ENCODE data around the gene KRT6A. TPM values are rescaled to one million over a fixed set of nuclear protein-coding genes. Genes with fewer than 3 reads are reported as not detected.

The KRT6A gene
- total RNA-seq, 3 donors from 2014 or later: 1.4 TPM; not detected in 2

- intact Hi-C loops (cut with DNase I, micrococcal nuclease): loop anchor here (10.0 kb wide), 1 partner anchor 125 kb away; no protein-coding TSS in a partner anchor
- Histone ChIP-seq H3K36me3 (ENCODE audit: low read depth) (no peaks in the 10 kb centered on the region), H3K9me3 (no peaks in the 10 kb centered on the region), H3K4me3 (no peak overlapping the region), H3K4me1 (ENCODE audit: low read depth) (no peaks in the 10 kb centered on the region)
- no peak for TF ChIP-seq CTCF (IDR thresholded peaks at IDR 0.05)
- DNase-seq: no peak
- ATAC-seq: no peak
Measured at GRCh38 chr12:52499806-52500560, 6.9 kb upstream of the KRT6A start.

- ATAC-seq: no peak
- no peak for TF ChIP-seq CTCF (IDR thresholded peaks at IDR 0.05)
- Histone ChIP-seq H3K4me1 (ENCODE audit: low read depth) (no peaks in the 10 kb centered on the region), H3K36me3 (ENCODE audit: low read depth) (no peaks in the 10 kb centered on the region), H3K4me3 (no peak overlapping the region), H3K9me3 (no peaks in the 10 kb centered on the region)
- DNase-seq: no peak
- intact Hi-C loops (cut with DNase I, micrococcal nuclease): no loop called here
Measured at GRCh38 chr12:52498946-52499345, 5.9 kb upstream of the KRT6A start.

- no peaks in the 10 kb centered on the region for H3K9me3 ChIP-seq
- no peak overlapping the region for H3K4me3 ChIP-seq
- intact Hi-C loops (cut with DNase I, micrococcal nuclease): no loop called here
- no peak for TF ChIP-seq CTCF (IDR thresholded peaks at IDR 0.05)
- H3K36me3 ChIP-seq (ENCODE audit: low read depth): no peaks in the 10 kb centered on the region
- DNase-seq (no peak), ATAC-seq (no peak)
- H3K4me1 ChIP-seq (ENCODE audit: low read depth): no peaks in the 10 kb centered on the region
Measured at GRCh38 chr12:52497975-52498374, 4.9 kb upstream of the KRT6A start.

GRCh38 chr12:52496590-52497071 is 3.6 kb upstream of the KRT6A start:
- no peak for TF ChIP-seq CTCF (IDR thresholded peaks at IDR 0.05)
- ATAC-seq (no peak), DNase-seq (no peak)
- Histone ChIP-seq H3K36me3 (ENCODE audit: low read depth) (no peaks in the 10 kb centered on the region), H3K4me3 (no peak overlapping the region), H3K4me1 (ENCODE audit: low read depth) (no peaks in the 10 kb centered on the region), H3K9me3 (no peaks in the 10 kb centered on the region)
- intact Hi-C loops (cut with DNase I, micrococcal nuclease): no loop called here

GRCh38 chr12:52496054-52496453 is 3.0 kb upstream of the KRT6A start:
- DNase-seq (no peak), ATAC-seq (no peak)
- intact Hi-C loops (cut with DNase I, micrococcal nuclease): no loop called here
- Histone ChIP-seq H3K4me1 (ENCODE audit: low read depth) (no peaks in the 10 kb centered on the region), H3K9me3 (no peaks in the 10 kb centered on the region), H3K36me3 (ENCODE audit: low read depth) (no peaks in the 10 kb centered on the region), H3K4me3 (no peak overlapping the region)
- no peak for TF ChIP-seq CTCF (IDR thresholded peaks at IDR 0.05)

Data from mucosa of descending colon (tissue), 3 donors.